Right lobe of liver (tissue), 6 donors: Measurements from ENCODE around the gene ETV3L. TPM values are rescaled to one million over a fixed set of nuclear protein-coding genes. Genes with fewer than 3 reads are reported as not detected.
A peak's percentile ranks its signal among the peaks of the same experiment; 100 is the strongest.

ENCODE experiments used
- ATAC-seq, 4 donors: fragments of 200-7000 bp; cut with Tn5 transposase; one replicate each; pipeline ENCODE4 v1.9.1; 2020; ENCODE audit warnings: mild to moderate bottlenecking in 4 of 4, moderate library complexity in 4 of 4
- DNase-seq, 3 donors: peaks; one replicate each; pipeline ENCODE4 v3.0.0-alpha.2; 2020
- H3K27ac ChIP-seq, 3 donors: fragments of 200-600 bp; one replicate each; pipeline ENCODE4 v1.8.0; 2022
- H3K27me3 ChIP-seq, 2 donors: fragments of 200-600 bp; one replicate each; pipeline ENCODE4 v1.8.0; 2022
- H3K36me3 ChIP-seq, 4 donors: fragments of 200-600 bp; sonication (generic) in 1 of 4; one replicate each; pipeline versions ENCODE4 v1.5.1 to v1.8.0; 2017 to 2022; ENCODE audit warnings: control low read depth in 1 of 4
- H3K4me1 ChIP-seq, 4 donors: fragments of 200-600 bp; sonication (generic) in 1 of 4; one replicate each; pipeline versions ENCODE4 v1.5.1 to v1.8.0; 2017 to 2022; ENCODE audit warnings: control low read depth in 1 of 4
- H3K4me3 ChIP-seq, 3 donors: fragments of 200-600 bp; one replicate each; pipeline ENCODE4 v1.8.0; 2022
- H3K9me3 ChIP-seq, 4 donors: fragments of 200-600 bp; sonication (generic) in 1 of 4; one replicate each; pipeline versions ENCODE4 v1.5.1 to v1.8.0; 2017 to 2022; ENCODE audit warnings: control low read depth in 1 of 4
- POLR2A ChIP-seq: fragments of 450-650 bp; IDR thresholded peaks from one replicate; pipeline ENCODE4 v1.6.1; 2017; ENCODE audit warnings: antibody characterized with exemption, mild to moderate bottlenecking
- WGBS: methylation state at CpG from one replicate; pipeline ENCODE4 v1.1.6; 2018; ENCODE audit warnings: low coverage, low lambda C conversion rate; ENCODE audit not compliant: insufficient coverage; ENCODE audit errors: missing lambda C conversion rate; 5-methylcytosine and 5-hydroxymethylcytosine counted together
- intact Hi-C, 2 donors: fragments of 100-400 bp; cut with DNase I; formaldehyde crosslinking; loops; one replicate each; pipeline versions ENCODE4 v1.11.2 to v1.14.1; 2022
- total RNA-seq, 6 experiments: library from RNA; depleted of rRNA in 2 of 6; stranded (reverse); fragments of >200 nt in 2 of 6; fragmentation: NEBNext Ultra II Directional in 3 of 6; extraction: Animal tissue kit (Norgen Biotek cat#: 25700) in 3 of 6; gene quantifications; one replicate each; pipeline versions ENCODE4 v1.1.0 to v1.2.4, GENCODE V29; 2016 to 2023
- TF ChIP-seq, protein P1 (sequence below), 4 donors: fragments of 200-600 bp in 3 of 4; fragments of 450-650 bp in 1 of 4; IDR thresholded peaks; one replicate each; pipeline versions ENCODE4 v1.5.1 to v1.8.0; 2016 to 2022; ENCODE audit warnings: antibody characterized with exemption in 4 of 4, mild to moderate bottlenecking in 2 of 4
- donor health status: DM: no; HTN: yes; CAD: no.
- donor health status: DM: no; HTN: no; CAD: no.
- donor health status: DM: no; HTN: no; CAD: no.
- donor health status: DM: no; HTN: yes; CAD: no.
- donor health status: DM: no; HTN: yes; CAD: no.

Gene ETV3L
- total RNA-seq, 6 experiments from 2014 or later, result not detected

GRCh38 chr1:157132111-157132510, 32.5 kb upstream of the ETV3L start:
- H3K27ac ChIP-seq, result no peak overlapping the region
- no peak for ATAC-seq
- H3K4me1 ChIP-seq, result peaks cover 0 to 18% (median 8%) of the 10 kb centered on the region in 4 donors
- no peaks in the 10 kb centered on the region for H3K9me3 ChIP-seq
- intact Hi-C loops, result no loop called here
- H3K27me3 ChIP-seq, result no peaks in the 10 kb centered on the region
- H3K4me3 ChIP-seq, result no peak overlapping the region
- peaks cover 6 to 72% (median 30%) of the 10 kb centered on the region in 4 donors for H3K36me3 ChIP-seq
- no peak for TF ChIP-seq POLR2A
- TF ChIP-seq, protein P1, sequence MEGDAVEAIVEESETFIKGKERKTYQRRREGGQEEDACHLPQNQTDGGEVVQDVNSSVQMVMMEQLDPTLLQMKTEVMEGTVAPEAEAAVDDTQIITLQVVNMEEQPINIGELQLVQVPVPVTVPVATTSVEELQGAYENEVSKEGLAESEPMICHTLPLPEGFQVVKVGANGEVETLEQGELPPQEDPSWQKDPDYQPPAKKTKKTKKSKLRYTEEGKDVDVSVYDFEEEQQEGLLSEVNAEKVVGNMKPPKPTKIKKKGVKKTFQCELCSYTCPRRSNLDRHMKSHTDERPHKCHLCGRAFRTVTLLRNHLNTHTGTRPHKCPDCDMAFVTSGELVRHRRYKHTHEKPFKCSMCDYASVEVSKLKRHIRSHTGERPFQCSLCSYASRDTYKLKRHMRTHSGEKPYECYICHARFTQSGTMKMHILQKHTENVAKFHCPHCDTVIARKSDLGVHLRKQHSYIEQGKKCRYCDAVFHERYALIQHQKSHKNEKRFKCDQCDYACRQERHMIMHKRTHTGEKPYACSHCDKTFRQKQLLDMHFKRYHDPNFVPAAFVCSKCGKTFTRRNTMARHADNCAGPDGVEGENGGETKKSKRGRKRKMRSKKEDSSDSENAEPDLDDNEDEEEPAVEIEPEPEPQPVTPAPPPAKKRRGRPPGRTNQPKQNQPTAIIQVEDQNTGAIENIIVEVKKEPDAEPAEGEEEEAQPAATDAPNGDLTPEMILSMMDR (IDR thresholded peaks at IDR 0.05), result no peak
- WGBS, result 55% methylated on average over 5 of the region's 5 CpGs
- DNase-seq, result no peak

- Histone ChIP-seq H3K27me3 (no peaks in the 10 kb centered on the region), H3K27ac (no peak overlapping the region), H3K9me3 (no peaks in the 10 kb centered on the region), H3K4me1 (peaks cover 0 to 10% (median 4%) of the 10 kb centered on the region in 4 donors), H3K36me3 (peaks cover 6 to 76% (median 30%) of the 10 kb centered on the region in 4 donors), H3K4me3 (no peak overlapping the region)
- TF ChIP-seq, protein P1 (IDR thresholded peaks at IDR 0.05), result no peak
- TF ChIP-seq POLR2A, result no peak
- DNase-seq, result no peak
- intact Hi-C loops, result no loop called here
- no peak for ATAC-seq
- 74% methylated on average over 4 of the region's 4 CpGs for WGBS
These were observed 31.7 kb upstream of the ETV3L start for GRCh38 chr1:157131281-157131680.

GRCh38 chr1:157124855-157125254, 25.2 kb upstream of the ETV3L start:
- Histone ChIP-seq H3K27me3 (no peaks in the 10 kb centered on the region), H3K36me3 (peaks cover 0 to 40% (median 2%) of the 10 kb centered on the region in 4 donors), H3K4me1 (no peaks in the 10 kb centered on the region), H3K27ac (no peak overlapping the region), H3K4me3 (no peak overlapping the region), H3K9me3 (no peaks in the 10 kb centered on the region)
- no peak for DNase-seq
- intact Hi-C loops, result no loop called here
- TF ChIP-seq, protein P1 (IDR thresholded peaks at IDR 0.05), result no peak
- no peak for TF ChIP-seq POLR2A
- 100% methylated on average over 4 of the region's 7 CpGs for WGBS
- ATAC-seq, result no peak

DNA sequence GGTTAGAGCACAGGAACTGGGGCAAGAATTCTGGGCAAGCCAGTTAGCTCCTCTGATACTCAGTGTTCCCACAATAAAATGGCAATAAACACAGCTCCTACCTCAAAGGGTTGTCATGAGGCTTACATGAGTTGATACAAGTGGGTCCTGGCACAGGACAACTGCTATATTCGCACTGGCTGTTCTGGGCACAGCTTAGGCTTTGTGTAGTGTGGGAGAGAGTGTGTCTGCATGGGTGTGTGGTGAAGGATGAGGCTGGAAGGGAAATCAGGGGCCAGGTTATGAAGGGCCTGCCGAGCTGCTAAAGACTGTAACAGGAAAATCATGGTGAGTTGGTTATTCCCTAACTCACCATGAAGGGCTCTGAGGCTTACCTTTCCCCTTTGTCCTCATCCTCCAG, 19.8 kb upstream of the ETV3L start:
- Histone ChIP-seq H3K4me3 (no peak overlapping the region), H3K27me3 (no peaks in the 10 kb centered on the region), H3K36me3 (peaks cover 0 to 5% (median 0%) of the 10 kb centered on the region in 4 donors), H3K4me1 (peaks cover 0 to 4% (median 0%) of the 10 kb centered on the region in 4 donors), H3K9me3 (no peaks in the 10 kb centered on the region), H3K27ac (no peak overlapping the region)
- no peak for DNase-seq
- intact Hi-C loops, result no loop called here
- ATAC-seq, result no peak
- WGBS, result 100% methylated on average over 1 of the region's 2 CpGs
- no peak for TF ChIP-seq POLR2A
- TF ChIP-seq, protein P1 (IDR thresholded peaks at IDR 0.05), result no peak

DNA sequence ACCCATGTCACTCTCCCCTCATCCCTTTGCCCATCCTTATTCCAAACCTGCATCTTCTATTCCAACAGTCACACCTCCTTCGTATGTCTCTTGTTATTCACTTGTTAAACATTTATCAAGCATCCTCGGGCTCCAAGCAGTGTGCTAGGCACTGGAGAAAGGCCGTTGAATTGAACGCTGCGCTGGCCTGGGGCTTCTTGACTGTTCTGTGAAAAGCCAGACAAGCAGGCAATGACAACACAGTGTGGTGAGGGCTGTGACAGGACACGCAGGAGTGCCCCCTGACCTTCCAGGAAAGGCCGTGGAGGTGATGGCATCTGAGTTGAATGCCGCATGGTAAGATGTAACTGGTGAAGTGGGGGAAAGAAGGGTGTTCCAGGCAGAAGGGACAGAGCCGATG, 19.4 kb upstream of the ETV3L start:
- intact Hi-C loops, result no loop called here
- WGBS, result 83% methylated on average over 9 of the region's 9 CpGs
- peak in 1 of 4 donors; percentile 10 for ATAC-seq
- H3K4me3 ChIP-seq, result no peak overlapping the region
- no peak overlapping the region for H3K27ac ChIP-seq
- peaks cover 0 to 4% (median 0%) of the 10 kb centered on the region in 4 donors for H3K4me1 ChIP-seq
- H3K9me3 ChIP-seq, result no peaks in the 10 kb centered on the region
- TF ChIP-seq, protein P1 (IDR thresholded peaks at IDR 0.05), result no peak
- TF ChIP-seq POLR2A, result no peak
- no peak for DNase-seq
- no peaks in the 10 kb centered on the region for H3K27me3 ChIP-seq
- H3K36me3 ChIP-seq, result peaks cover 0 to 4% (median 0%) of the 10 kb centered on the region in 4 donors
